ENCODE results near the gene LINGO1.

LINGO1 gene

DNA sequence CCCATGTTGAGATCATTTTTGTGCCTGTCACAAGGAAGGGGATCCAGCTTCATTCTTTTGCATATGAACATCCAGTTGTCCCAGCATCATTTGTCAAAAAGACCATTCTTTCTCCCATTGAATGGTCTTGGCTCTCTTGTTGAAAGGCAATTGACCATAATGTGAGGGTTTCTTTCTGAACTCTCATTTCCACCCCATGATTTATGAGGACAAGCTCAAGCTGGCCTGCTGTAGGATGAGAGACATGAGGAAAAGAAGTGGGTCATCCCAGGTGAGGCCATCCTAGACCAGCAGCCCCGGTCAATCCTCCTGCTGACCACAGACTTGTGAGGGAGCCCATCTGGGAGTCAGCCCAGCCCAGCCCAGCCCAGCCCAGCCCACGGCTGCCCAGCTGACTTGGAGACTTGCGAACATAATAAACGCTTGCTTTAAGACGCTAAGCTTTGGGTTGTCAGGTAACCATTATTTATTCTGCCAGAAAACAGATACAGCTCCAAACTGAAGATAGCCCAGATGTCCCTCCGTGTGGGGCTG is 69.0 kb downstream of the LINGO1 start:
- H3K27me3 ChIP-seq (ENCODE audit: low read depth, low read length), result no peaks in the 10 kb centered on the region
- H3K4me3 ChIP-seq (ENCODE audit: low read depth in 1 of 2, low read length in 2 of 2), result no peak overlapping the region
- H3K4me1 ChIP-seq (ENCODE audit: control insufficient read depth in 1 of 2, insufficient read depth in 2 of 2, low read length in 2 of 2), result peaks cover 0 to 6% of the 10 kb centered on the region in 2 donors
- no peaks in the 10 kb centered on the region for H3K36me3 ChIP-seq (ENCODE audit: control insufficient read depth in 1 of 2, insufficient read depth in 2 of 2, low read length in 2 of 2)
- H3K27ac ChIP-seq (ENCODE audit: low read length), result no peak overlapping the region
- no peaks in the 10 kb centered on the region for H3K9me3 ChIP-seq (ENCODE audit: control insufficient read depth in 1 of 2, low read length in 2 of 2)
